Caco-2 (cell line): ENCODE data around the gene FAM53A. TPM values are rescaled to one million over a fixed set of nuclear protein-coding genes. Genes with fewer than 3 reads are reported as not detected.

Experiments used
- BruUV-seq: library from RNA; stranded (reverse); fragments of 400-500 nt; replicated peaks from 2 replicates; lab custom pipeline; 2021; lab: Mats Ljungman, UMichigan
- CTCF ChIA-PET: fragments of 300-600 bp; sonication (Branson Sonifier 250); formaldehyde crosslinking; loops from one replicate; lab custom pipeline; 2022; ENCODE audit warnings: antibody characterized with exemption; lab: Charles Lee
- POLR2A ChIA-PET: fragments of 300-600 bp; sonication (Branson Sonifier 250); formaldehyde crosslinking; loops from one replicate; lab custom pipeline; 2022; ENCODE audit warnings: antibody characterized with exemption; lab: Charles Lee
- DNase-seq, 2 experiments: peaks; one replicate each; pipeline versions ENCODE4 v3.0.0 to v3.0.0-alpha.2; 2020 to 2022
- H3K27me3 ChIP-seq: replicated peaks from 2 replicates; pipeline ENCODE4 v1.6.0; 2011; ENCODE audit warnings: low read length; ENCODE audit not compliant: control insufficient read depth, insufficient read depth
- H3K36me3 ChIP-seq: 2 replicates; pipeline ENCODE4 v1.5.1; 2011; ENCODE audit warnings: low read length; ENCODE audit not compliant: control insufficient read depth, insufficient read depth
- H3K4me1 ChIP-seq: fragments of 250-450 bp; sonication (Bioruptor Pico); 2 replicates; pipeline ENCODE4 v1.5.1; 2020; ENCODE audit warnings: mild to moderate bottlenecking
- H3K4me3 ChIP-seq: 2 replicates; pipeline ENCODE4 v1.5.1; 2011; ENCODE audit warnings: low read depth, mild to moderate bottlenecking, control low read depth, low read length
- H3K9me3 ChIP-seq: fragments of 250-450 bp; sonication (Bioruptor Pico); 2 replicates; pipeline ENCODE4 v1.5.1; 2020; ENCODE audit warnings: mild to moderate bottlenecking, moderate library complexity
- H3K27ac Mint-ChIP-seq: one replicate; pipeline ENCODE4 v1.8.0; 2022; ENCODE audit warnings: mixed read lengths; ENCODE audit not compliant: unreplicated experiment
- H3K27me3 Mint-ChIP-seq: one replicate; pipeline ENCODE4 v1.8.0; 2022; ENCODE audit warnings: mixed read lengths; ENCODE audit not compliant: insufficient read depth, unreplicated experiment
- H3K36me3 Mint-ChIP-seq: one replicate; pipeline ENCODE4 v1.8.0; 2022; ENCODE audit warnings: mild to moderate bottlenecking, mixed read lengths; ENCODE audit not compliant: insufficient read depth, unreplicated experiment
- H3K4me1 Mint-ChIP-seq: one replicate; pipeline ENCODE4 v1.8.0; 2022; ENCODE audit warnings: low read depth, mixed read lengths; ENCODE audit not compliant: unreplicated experiment
- H3K4me3 Mint-ChIP-seq: one replicate; pipeline ENCODE4 v1.8.0; 2022; ENCODE audit warnings: mild to moderate bottlenecking, moderate library complexity, mixed read lengths; ENCODE audit not compliant: unreplicated experiment
- H3K9me3 Mint-ChIP-seq: one replicate; pipeline ENCODE4 v1.8.0; 2022; ENCODE audit warnings: mixed read lengths; ENCODE audit not compliant: unreplicated experiment
- CTCF ChIP-seq, 2 experiments: fragments of 200-600 bp in 1 of 2; IDR thresholded peaks; 1 replicate in 1 of 2; 2 replicates in 1 of 2; pipeline versions ENCODE4 v1.5.1 to v1.8.0; 2011 to 2022; ENCODE audit warnings: antibody characterized with exemption in 1 of 2, control low read depth in 1 of 2, inconsistent platforms in 1 of 2, low read depth in 1 of 2, low read length in 1 of 2, mild to moderate bottlenecking in 1 of 2, moderate library complexity in 1 of 2; ENCODE audit not compliant: insufficient read depth in 1 of 2, severe bottlenecking in 1 of 2, unreplicated experiment in 1 of 2
- intact Hi-C: fragments of 100-400 bp; cut with micrococcal nuclease; formaldehyde crosslinking; loops from one replicate; pipeline ENCODE4 v1.10.0; 2022; ENCODE audit not compliant: unreplicated experiment
- total RNA-seq: library from RNA; stranded (reverse); gene quantifications from 2 replicates; pipeline ENCODE4 v1.2.3, GENCODE V29; 2022

Gene FAM53A
- total RNA-seq, 1 experiment from 2014 or later: 4.1 TPM

GRCh38 chr4:1625600-1626138 is 58.4 kb downstream of the FAM53A start:
- Mint-ChIP-seq H3K27me3 (no peaks in the 10 kb centered on the region), H3K36me3 (no peaks in the 10 kb centered on the region), H3K4me3 (no peak overlapping the region), H3K27ac (no peak overlapping the region), H3K9me3 (no peaks in the 10 kb centered on the region), H3K4me1 (no peaks in the 10 kb centered on the region)
- peaks cover 4% of the 10 kb centered on the region; the same call in 1 of the 2 replicates for H3K9me3 ChIP-seq
- H3K4me3 ChIP-seq: no peak overlapping the region
- no peaks in the 10 kb centered on the region for H3K27me3 ChIP-seq
- TF ChIP-seq CTCF (IDR thresholded peaks at IDR 0.05; ENCODE audit: insufficient read depth in 1 of 2, low read depth in 1 of 2, low read length in 1 of 2, severe bottlenecking in 1 of 2, unreplicated experiment in 1 of 2): no peak
- BruUV-seq: no TSS peak
- intact Hi-C loops: no loop called here
- H3K4me1 ChIP-seq: no peaks in the 10 kb centered on the region
- ChIA-PET POLR2A (no interaction called here), CTCF (no interaction called here)
- H3K36me3 ChIP-seq: no peaks in the 10 kb centered on the region
- DNase-seq: no peak

- Histone ChIP-seq H3K27me3 (no peaks in the 10 kb centered on the region), H3K4me3 (no peak overlapping the region), H3K9me3 (peaks cover 4% of the 10 kb centered on the region; the same call in 1 of the 2 replicates), H3K36me3 (no peaks in the 10 kb centered on the region), H3K4me1 (no peaks in the 10 kb centered on the region)
- H3K27ac Mint-ChIP-seq: no peak overlapping the region
- TF ChIP-seq CTCF (IDR thresholded peaks at IDR 0.05; ENCODE audit: insufficient read depth in 1 of 2, low read depth in 1 of 2, low read length in 1 of 2, severe bottlenecking in 1 of 2, unreplicated experiment in 1 of 2): no peak
- no peaks in the 10 kb centered on the region for H3K4me1 Mint-ChIP-seq
- no peaks in the 10 kb centered on the region for H3K36me3 Mint-ChIP-seq
- CTCF ChIA-PET: no interaction called here
- no peak overlapping the region for H3K4me3 Mint-ChIP-seq
- POLR2A ChIA-PET: no interaction called here
- intact Hi-C loops: no loop called here
- BruUV-seq: no TSS peak
- no peaks in the 10 kb centered on the region for H3K27me3 Mint-ChIP-seq
- no peaks in the 10 kb centered on the region for H3K9me3 Mint-ChIP-seq
- no peak for DNase-seq
Observed at GRCh38 chr4:1624519-1624910, 59.6 kb downstream of the FAM53A start.

- no peak overlapping the region for H3K4me3 ChIP-seq
- CTCF ChIA-PET: no interaction called here
- H3K9me3 ChIP-seq: peaks cover 4% of the 10 kb centered on the region; the same call in 1 of the 2 replicates
Observed at GRCh38 chr4:1623821-1624518, 60.1 kb downstream of the FAM53A start.

More at GRCh38 chr4:1623821-1624518, 60.1 kb downstream of the FAM53A start:
- H3K4me3 Mint-ChIP-seq: no peak overlapping the region
- TF ChIP-seq CTCF (IDR thresholded peaks at IDR 0.05; ENCODE audit: insufficient read depth in 1 of 2, low read depth in 1 of 2, low read length in 1 of 2, severe bottlenecking in 1 of 2, unreplicated experiment in 1 of 2): no peak
- BruUV-seq: no TSS peak
- Histone ChIP-seq H3K4me1 (no peaks in the 10 kb centered on the region), H3K36me3 (no peaks in the 10 kb centered on the region), H3K27me3 (no peaks in the 10 kb centered on the region)
- H3K27ac Mint-ChIP-seq: no peak overlapping the region
- intact Hi-C loops: no loop called here
- no peaks in the 10 kb centered on the region for H3K36me3 Mint-ChIP-seq
- POLR2A ChIA-PET: no interaction called here
- DNase-seq: no peak
- H3K27me3 Mint-ChIP-seq: no peaks in the 10 kb centered on the region
- H3K9me3 Mint-ChIP-seq: no peaks in the 10 kb centered on the region
- H3K4me1 Mint-ChIP-seq: no peaks in the 10 kb centered on the region
